GM12878 (cell line): ENCODE measurements around the gene TEX261. TPM values are rescaled to one million over a fixed set of nuclear protein-coding genes. Genes with fewer than 3 reads are reported as not detected.

Source experiments
- ATAC-seq: fragments of 200-7000 bp; cut with Tn5 transposase; 3 replicates; pipeline ENCODE4 v1.9.1; 2020; ENCODE audit warnings: mild to moderate bottlenecking, moderate library complexity
- BruUV-seq: library from RNA; stranded (reverse); fragments of 400-500 nt; replicated peaks from 2 replicates; lab custom pipeline; 2021; lab: Mats Ljungman, UMichigan
- CTCF ChIA-PET: fragments of 300-600 bp; sonication (Branson Sonifier 250); formaldehyde crosslinking; extraction: SDS; loops from one replicate; lab custom pipeline; 2021; ENCODE audit warnings: inconsistent platforms; lab: Yijun Ruan, JAX
- POLR2A ChIA-PET: fragments of 350-600 bp; formaldehyde crosslinking; extraction: SDS; loops from one replicate; lab custom pipeline; 2021; ENCODE audit warnings: inconsistent platforms; lab: Charles Lee
- RAD21 ChIA-PET: fragments of 300-600 bp; sonication (Branson Sonifier 250); formaldehyde crosslinking; loops from one replicate; lab custom pipeline; 2023; ENCODE audit warnings: antibody characterized with exemption; ENCODE audit not compliant: unreplicated experiment; lab: Charles Lee
- SMC1A ChIA-PET: fragments of 300-600 bp; sonication (Branson Sonifier 250); formaldehyde crosslinking; loops from one replicate; lab custom pipeline; 2023; ENCODE audit not compliant: unreplicated experiment, uncharacterized antibody; lab: Charles Lee
- DNase-seq: peaks from one replicate; pipeline ENCODE4 v3.0.0-alpha.2; 2011; ENCODE audit warnings: low read depth, low spot score
- FAIRE-seq: peaks from 3 replicates; lab custom pipeline; 2011; peaks lifted over from hg19 to GRCh38; lab: Jason Lieb, UNC
- H2AFZ ChIP-seq: 2 replicates; pipeline ENCODE4 v1.6.0; 2011; ENCODE audit warnings: low read depth, low read length, control low read depth; ENCODE audit not compliant: control insufficient read depth
- H3K27ac ChIP-seq: 2 replicates; pipeline ENCODE4 v1.5.1; 2011; ENCODE audit warnings: control low read depth; ENCODE audit not compliant: control insufficient read depth, insufficient read depth
- H3K27me3 ChIP-seq, 2 experiments: replicated peaks in 1 of 2; 2 replicates each; pipeline versions ENCODE4 v1.6.0 to v1.6.1; 2011; ENCODE audit warnings: low read length in 1 of 2; ENCODE audit not compliant: control insufficient read depth in 2 of 2, insufficient read depth in 2 of 2
- H3K36me3 ChIP-seq, 2 experiments: 2 replicates each; pipeline ENCODE4 v1.5.1; 2011; ENCODE audit warnings: low read length in 1 of 2; ENCODE audit not compliant: control insufficient read depth in 2 of 2, insufficient read depth in 2 of 2
- H3K4me1 ChIP-seq: 2 replicates; pipeline ENCODE4 v1.6.1; 2011; ENCODE audit warnings: mild to moderate bottlenecking, low read length, moderate library complexity, mixed read lengths; ENCODE audit not compliant: control insufficient read depth, insufficient read depth
- H3K4me2 ChIP-seq: 2 replicates; pipeline ENCODE4 v1.6.0; 2011; ENCODE audit warnings: control low read depth; ENCODE audit not compliant: control insufficient read depth, insufficient read depth
- H3K4me3 ChIP-seq: fragments of 200-600 bp; sonication (generic); 2 replicates; pipeline ENCODE4 v1.5.1; 2016
- H3K79me2 ChIP-seq: 2 replicates; pipeline ENCODE4 v1.6.0; 2011; ENCODE audit warnings: low read length; ENCODE audit not compliant: control insufficient read depth, insufficient read depth
- H3K9ac ChIP-seq: 2 replicates; pipeline ENCODE4 v1.8.0; 2011; ENCODE audit warnings: low read length, control low read depth, mixed read lengths; ENCODE audit not compliant: control insufficient read depth, insufficient read depth
- H3K9me3 ChIP-seq: replicated peaks from 3 replicates; pipeline ENCODE4 v1.5.1; 2011; ENCODE audit warnings: mild to moderate bottlenecking, low read length; ENCODE audit not compliant: control insufficient read depth, insufficient read depth
- H4K20me1 ChIP-seq: 2 replicates; pipeline ENCODE4 v1.6.0; 2011; ENCODE audit not compliant: control insufficient read depth, insufficient read depth
- ATF3 ChIP-seq: IDR thresholded peaks from 2 replicates; pipeline ENCODE4 v1.6.1; 2011; ENCODE audit warnings: low read depth, mild to moderate bottlenecking, low read length, moderate library complexity, borderline replicate concordance; ENCODE audit errors: extremely low read depth
- BRCA1 ChIP-seq: IDR thresholded peaks from 2 replicates; pipeline ENCODE4 v1.6.1; 2011; ENCODE audit warnings: low read depth, low read length, improper control_type of control experiment
- KDM1A ChIP-seq: fragments of 200-600 bp; sonication (generic); IDR thresholded peaks from 2 replicates; pipeline ENCODE4 v1.6.1; 2016; ENCODE audit warnings: borderline replicate concordance
- SREBF1 ChIP-seq: IDR thresholded peaks from 2 replicates; pipeline ENCODE4 v1.6.1; 2012; ENCODE audit warnings: mild to moderate bottlenecking, low read length
- SRF ChIP-seq, 2 experiments: IDR thresholded peaks; 2 replicates each; pipeline ENCODE4 v1.6.1; 2011; ENCODE audit warnings: low read depth in 2 of 2, low read length in 2 of 2, mild to moderate bottlenecking in 1 of 2, moderate library complexity in 1 of 2
- TAF1 ChIP-seq: IDR thresholded peaks from 2 replicates; pipeline ENCODE4 v1.6.1; 2011; ENCODE audit warnings: mild to moderate bottlenecking, low read depth, low read length, borderline replicate concordance
- ZNF687 ChIP-seq: fragments of 450-650 bp; IDR thresholded peaks from 2 replicates; pipeline ENCODE4 v1.6.1; 2017; ENCODE audit warnings: mild to moderate bottlenecking, moderate library complexity
- WGBS: methylation state at CpG from one replicate; pipeline ENCODE4 v1.1.6; 2016; ENCODE audit warnings: low lambda C conversion rate; ENCODE audit not compliant: insufficient replicate concordance, insufficient coverage; ENCODE audit errors: missing lambda C conversion rate; 5-methylcytosine and 5-hydroxymethylcytosine counted together
- in situ Hi-C: fragments of 300-500 bp; cut with MboI; formaldehyde crosslinking; loops from 9 replicates; pipeline ENCODE4 v1.14.3; 2018; ENCODE audit warnings: mixed read lengths
- intact Hi-C: fragments of 100-400 bp; cut with micrococcal nuclease; formaldehyde crosslinking; loops from one replicate; pipeline ENCODE4 v1.14.2; 2022; ENCODE audit not compliant: unreplicated experiment
- polyA plus RNA-seq, 11 experiments: library from polyadenylated mRNA; depleted of rRNA in 4 of 11; unstranded in 6 of 11; stranded (reverse) in 5 of 11; fragments of >200 nt; fragmentation: Nextera tagmentation in 4 of 11; fragmentation: Illumina TruSeq in 1 of 11; extraction: Ambion mirVana in 4 of 11; extraction: Trizol in 1 of 11; gene quantifications; 1 replicate in 1 of 11; 2 replicates in 10 of 11; pipeline versions ENCODE4 v1.2.1 to v1.2.3, GENCODE V29; 2011 to 2016; ENCODE audit warnings: inconsistent platforms in 2 of 11, missing spikeins in 2 of 11, low read depth in 1 of 11
- total RNA-seq, 4 experiments: library from RNA; depleted of rRNA in 3 of 4; stranded (reverse); fragments of >200 nt in 3 of 4; fragmentation: Illumina TruSeq in 1 of 4; extraction: Trizol in 1 of 4; gene quantifications; 2 replicates each; pipeline versions ENCODE4 v1.2.1 to v1.2.3, GENCODE V29; 2013 to 2021

The TEX261 gene
- total and polyA plus RNA-seq, 10 of the 15 experiments (the other 5 are each of a cell fraction or from before 2014, with no cell fraction given), result 5.5 to 75.6 (median 40.3) TPM

GRCh38 chr2:71006323-71006722, 11.7 kb upstream of the TEX261 start (continued):
- no peak for TF ChIP-seq TAF1
- no peak for TF ChIP-seq ATF3
- no peak for TF ChIP-seq ZNF687
- no peak for TF ChIP-seq SRF (IDR thresholded peaks at IDR 0.05; ENCODE audit: low read depth in 2 of 2, low read length in 2 of 2)

- intact Hi-C loops (no loop called here), in situ Hi-C loops (no loop called here)
- ATAC-seq (no peak), DNase-seq (no peak), FAIRE-seq (no peak)
- no peak overlapping the region for H3K27ac ChIP-seq
- H3K27me3 ChIP-seq, result no peaks in the 10 kb centered on the region
- H3K79me2 ChIP-seq, result no peaks in the 10 kb centered on the region
- WGBS, result 43% methylated on average over 10 of the region's 10 CpGs
- no peak for TF ChIP-seq SREBF1
- TF ChIP-seq BRCA1, result no peak
- TF ChIP-seq KDM1A, result no peak
- ChIA-PET RAD21 (no interaction called here), POLR2A (no interaction called here), SMC1A (no interaction called here), CTCF (interaction anchor here (1.0 to 1.6 kb wide), 3 partner anchors 21 to 57 kb away, joined by 3 to 5 read pairs (median 4); no protein-coding TSS in a partner anchor)
- H3K36me3 ChIP-seq, result no peaks in the 10 kb centered on the region
- H3K4me3 ChIP-seq, result no peak overlapping the region
- no peak overlapping the region for H3K9ac ChIP-seq
- peaks cover 9% of the 10 kb centered on the region for H3K4me1 ChIP-seq
- H2AFZ ChIP-seq, result no peak overlapping the region
- H3K4me2 ChIP-seq, result no peak overlapping the region
- H3K9me3 ChIP-seq, result no peaks in the 10 kb centered on the region
- BruUV-seq, result no TSS peak
- H4K20me1 ChIP-seq, result no peaks in the 10 kb centered on the region
Measured at GRCh38 chr2:71005271-71006202, 10.9 kb upstream of the TEX261 start.
